Mucosa of descending colon (tissue), 3 donors: ENCODE results near the gene PRKAB1. TPM values are rescaled to one million over a fixed set of nuclear protein-coding genes. Genes with fewer than 3 reads are reported as not detected.

ENCODE experiments used
- ATAC-seq: fragments of 200-7000 bp; cut with Tn5 transposase; one replicate; pipeline ENCODE4 v1.9.1; 2020; ENCODE audit warnings: mild to moderate bottlenecking, moderate library complexity
- DNase-seq, 3 donors: peaks; one replicate each; pipeline ENCODE4 v3.0.0-alpha.2; 2020
- H3K36me3 ChIP-seq: fragments of 200-600 bp; one replicate; pipeline ENCODE4 v1.8.0; 2021; ENCODE audit warnings: low read depth, mild to moderate bottlenecking
- H3K4me1 ChIP-seq: fragments of 200-600 bp; one replicate; pipeline ENCODE4 v1.8.0; 2021; ENCODE audit warnings: low read depth, mild to moderate bottlenecking
- H3K4me3 ChIP-seq: fragments of 200-600 bp; one replicate; pipeline ENCODE4 v1.8.0; 2021; ENCODE audit warnings: mild to moderate bottlenecking
- H3K9me3 ChIP-seq: fragments of 200-600 bp; one replicate; pipeline ENCODE4 v1.8.0; 2021; ENCODE audit warnings: mild to moderate bottlenecking
- intact Hi-C, 2 donors: fragments of 100-400 bp; cut with DNase I in 1 of 2; cut with micrococcal nuclease in 1 of 2; formaldehyde crosslinking; loops; one replicate each; pipeline versions ENCODE4 v1.11.0 to v1.11.1; 2022; cut with DNase I, micrococcal nuclease
- total RNA-seq, 3 donors: library from RNA; stranded (reverse); fragmentation: NEBNext Ultra II Directional in 2 of 3; extraction: Animal tissue kit (Norgen Biotek cat#: 25700) in 2 of 3; gene quantifications; one replicate each; pipeline versions ENCODE4 v1.2.1 to v1.2.4, GENCODE V29; 2021 to 2023
- TF ChIP-seq, protein P1 (sequence below): fragments of 200-600 bp; IDR thresholded peaks from one replicate; pipeline ENCODE4 v1.8.0; 2022; ENCODE audit warnings: antibody characterized with exemption, mild to moderate bottlenecking
- donor health status: DM: no; HTN: no; CAD: no; lungs with moderate emphysema.
- donor health status: DM: no; HTN: no; CAD: no.
- donor health status: DM: no; HTN: yes; CAD: no.

PRKAB1 gene
- total RNA-seq, 3 donors from 2014 or later = 63.8 to 127 (median 90.1) TPM

DNA sequence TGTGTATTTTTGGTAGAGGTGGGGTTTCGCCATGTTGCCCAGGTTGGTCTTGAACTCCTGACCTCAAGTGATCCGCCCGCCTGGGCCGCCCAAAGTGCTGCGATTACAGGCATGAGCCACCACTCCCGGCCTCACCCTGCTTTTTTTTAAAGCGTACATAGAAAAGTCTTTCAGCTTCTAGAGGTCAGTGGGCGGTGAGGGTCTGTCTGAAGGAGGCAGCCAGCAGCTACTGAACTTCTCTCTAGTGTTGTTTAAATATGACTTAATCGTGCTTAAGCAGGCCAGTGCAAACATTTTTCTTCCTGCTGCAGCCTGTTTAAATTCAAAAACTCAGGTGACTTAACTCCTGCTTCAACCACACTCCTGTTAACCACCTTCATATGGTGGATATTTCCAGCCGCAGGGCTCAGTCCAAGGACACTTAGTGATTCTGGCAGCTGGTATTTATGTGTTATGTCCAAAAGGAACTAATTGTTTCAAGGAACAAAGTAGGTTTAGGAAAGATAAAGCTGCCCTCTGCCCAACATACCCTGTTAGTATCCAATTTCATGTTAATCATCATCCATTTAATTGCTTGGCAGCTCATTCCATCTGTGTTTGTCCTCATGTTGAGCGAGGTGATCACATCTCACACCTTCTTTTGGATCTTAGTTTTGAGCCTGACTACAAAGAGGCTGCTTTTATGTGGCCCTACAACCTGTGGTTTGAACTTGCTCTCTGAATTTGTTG is 2.0 kb downstream of the PRKAB1 start:
- H3K9me3 ChIP-seq = no peaks in the 10 kb centered on the region
- intact Hi-C loops = no loop called here
- TF ChIP-seq, protein P1, sequence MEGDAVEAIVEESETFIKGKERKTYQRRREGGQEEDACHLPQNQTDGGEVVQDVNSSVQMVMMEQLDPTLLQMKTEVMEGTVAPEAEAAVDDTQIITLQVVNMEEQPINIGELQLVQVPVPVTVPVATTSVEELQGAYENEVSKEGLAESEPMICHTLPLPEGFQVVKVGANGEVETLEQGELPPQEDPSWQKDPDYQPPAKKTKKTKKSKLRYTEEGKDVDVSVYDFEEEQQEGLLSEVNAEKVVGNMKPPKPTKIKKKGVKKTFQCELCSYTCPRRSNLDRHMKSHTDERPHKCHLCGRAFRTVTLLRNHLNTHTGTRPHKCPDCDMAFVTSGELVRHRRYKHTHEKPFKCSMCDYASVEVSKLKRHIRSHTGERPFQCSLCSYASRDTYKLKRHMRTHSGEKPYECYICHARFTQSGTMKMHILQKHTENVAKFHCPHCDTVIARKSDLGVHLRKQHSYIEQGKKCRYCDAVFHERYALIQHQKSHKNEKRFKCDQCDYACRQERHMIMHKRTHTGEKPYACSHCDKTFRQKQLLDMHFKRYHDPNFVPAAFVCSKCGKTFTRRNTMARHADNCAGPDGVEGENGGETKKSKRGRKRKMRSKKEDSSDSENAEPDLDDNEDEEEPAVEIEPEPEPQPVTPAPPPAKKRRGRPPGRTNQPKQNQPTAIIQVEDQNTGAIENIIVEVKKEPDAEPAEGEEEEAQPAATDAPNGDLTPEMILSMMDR = no peak
- peaks cover 45% of the 10 kb centered on the region for H3K4me1 ChIP-seq
- no peak overlapping the region for H3K4me3 ChIP-seq
- H3K36me3 ChIP-seq = no peaks in the 10 kb centered on the region
- ATAC-seq = peak; percentile 55
- DNase-seq = peak; percentile 71 to 73 (median 71)

DNA sequence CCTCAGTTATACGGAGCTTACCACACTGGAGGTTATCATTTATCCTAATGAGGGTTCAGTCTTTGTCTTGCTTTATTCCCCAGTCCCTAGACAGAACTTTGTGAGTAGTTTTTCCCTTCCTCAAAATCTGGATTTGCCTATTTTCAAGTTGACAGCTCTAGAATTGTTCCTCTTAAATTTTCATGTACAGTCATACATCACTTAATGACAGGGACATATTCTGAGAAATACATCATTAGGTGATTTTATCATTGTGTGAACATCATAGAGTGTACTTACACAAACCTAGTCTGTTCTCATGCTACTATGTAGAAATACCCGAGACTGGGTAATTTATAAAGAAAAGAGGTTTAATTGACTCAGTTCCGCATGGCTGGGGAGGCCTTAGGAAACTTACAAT is 3.1 kb downstream of the PRKAB1 start:
- Histone ChIP-seq H3K4me1 (peaks cover 45% of the 10 kb centered on the region), H3K36me3 (no peaks in the 10 kb centered on the region), H3K9me3 (no peaks in the 10 kb centered on the region), H3K4me3 (no peak overlapping the region)
- intact Hi-C loops = no loop called here
- ATAC-seq (no peak), DNase-seq (no peak)
- TF ChIP-seq, protein P1 = no peak

- no peaks in the 10 kb centered on the region for H3K36me3 ChIP-seq
- no peak for ATAC-seq
- intact Hi-C loops = no loop called here
- TF ChIP-seq, protein P1 = no peak
- H3K4me3 ChIP-seq = no peak overlapping the region
- no peaks in the 10 kb centered on the region for H3K9me3 ChIP-seq
- peak in 1 of 3 donors; percentile 47 for DNase-seq
- peaks cover 40% of the 10 kb centered on the region for H3K4me1 ChIP-seq
Observed at GRCh38 chr12:119672194-119672593, 4.3 kb downstream of the PRKAB1 start.

DNA sequence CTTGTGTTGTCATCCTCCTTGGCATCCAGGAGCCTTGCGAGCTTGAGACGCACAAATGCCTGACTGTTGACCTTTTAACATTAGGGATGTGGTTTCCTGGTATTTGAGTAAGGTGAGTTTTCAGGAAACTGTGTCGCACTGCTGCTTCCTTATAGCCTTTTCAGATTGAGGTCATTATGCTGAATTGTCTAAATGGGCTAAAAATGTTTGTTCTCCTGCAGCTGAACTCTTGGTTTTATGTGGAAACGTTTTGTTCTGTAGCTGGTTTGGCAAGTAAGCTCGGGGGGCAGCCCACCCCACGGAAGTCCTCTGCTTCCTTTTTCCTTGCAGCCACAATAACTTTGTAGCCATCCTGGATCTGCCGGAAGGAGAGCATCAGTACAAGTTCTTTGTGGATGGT is 5.7 kb downstream of the PRKAB1 start:
- TF ChIP-seq, protein P1 = no peak
- Histone ChIP-seq H3K9me3 (no peaks in the 10 kb centered on the region), H3K4me1 (peaks cover 40% of the 10 kb centered on the region), H3K36me3 (no peaks in the 10 kb centered on the region), H3K4me3 (no peak overlapping the region)
- intact Hi-C loops = no loop called here
- ATAC-seq (peak; percentile 69), DNase-seq (peak in 2 of 3 donors; percentile 42 to 69)

DNA sequence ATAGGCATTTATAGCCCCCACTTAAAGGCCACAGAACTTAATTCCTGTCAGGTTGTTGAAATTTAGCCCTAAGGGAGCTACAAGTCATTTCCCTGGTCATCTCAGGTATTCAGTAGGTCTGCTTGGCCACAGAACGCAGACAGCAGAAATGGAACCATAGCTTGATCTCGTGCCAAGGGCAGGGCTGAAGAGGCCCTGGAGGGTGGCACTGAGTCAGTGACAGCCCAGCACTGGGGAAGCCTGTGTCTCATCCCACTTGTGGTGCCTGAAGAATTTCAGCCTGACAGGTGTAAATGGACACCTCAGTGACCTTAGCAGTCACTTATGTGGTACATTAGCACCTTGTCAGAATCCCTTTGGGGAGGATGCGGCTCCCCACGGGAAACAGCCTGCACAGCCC is 6.6 kb downstream of the PRKAB1 start:
- no peaks in the 10 kb centered on the region for H3K36me3 ChIP-seq
- no peaks in the 10 kb centered on the region for H3K9me3 ChIP-seq
- DNase-seq = no peak
- intact Hi-C loops = no loop called here
- ATAC-seq = no peak
- H3K4me3 ChIP-seq = no peak overlapping the region
- peaks cover 47% of the 10 kb centered on the region for H3K4me1 ChIP-seq
- TF ChIP-seq, protein P1 = no peak
